ENCODE results near the gene CDH26.

DNA sequence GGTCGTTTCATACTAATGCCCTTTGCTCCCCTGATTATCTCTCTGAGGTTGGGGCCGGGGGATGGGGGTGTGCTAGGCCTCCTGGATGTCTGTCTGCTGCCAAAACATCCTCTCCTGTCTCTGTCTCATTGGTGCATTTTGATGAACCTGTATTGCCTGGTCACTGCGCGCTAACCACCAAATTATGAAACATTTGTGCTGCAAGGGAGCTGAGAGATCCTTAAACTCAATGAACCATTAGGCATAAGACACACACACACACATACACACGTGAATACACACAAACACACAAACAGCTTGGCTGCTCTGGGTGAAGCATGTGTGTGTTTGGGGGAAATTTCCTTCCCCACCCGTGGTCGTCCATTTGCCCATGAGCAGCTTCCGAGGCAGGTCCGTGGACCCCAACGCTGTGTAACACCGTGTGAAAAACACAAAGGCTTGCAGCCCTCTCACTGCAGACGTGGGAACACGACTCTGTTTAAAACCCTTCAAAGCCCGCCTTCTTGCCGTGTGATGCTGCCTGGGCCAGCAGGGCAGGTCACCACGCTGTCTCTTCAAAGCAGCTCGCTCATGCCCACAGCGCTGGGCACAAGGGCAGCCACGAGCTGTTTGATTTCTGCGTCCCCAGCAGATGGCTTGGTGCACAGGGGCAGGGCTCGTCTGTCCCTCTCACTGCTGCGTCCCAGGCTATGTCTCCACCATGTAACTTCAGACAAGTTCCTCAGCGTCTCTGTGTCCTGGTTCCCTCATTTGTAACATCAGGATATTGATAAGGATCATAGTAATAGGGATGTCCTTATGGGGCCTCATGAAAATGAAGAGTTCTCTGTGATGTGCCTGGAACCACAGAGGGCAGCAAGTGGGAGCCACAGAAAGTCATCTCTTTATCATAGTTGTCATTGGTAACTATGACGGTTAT is 96.8 kb downstream of the CDH26 start:
- TF ChIP-seq CTCF (IDR thresholded peaks at IDR 0.05; ENCODE audit: insufficient read depth, low read length): no peak
- TF ChIP-seq, protein P1, sequence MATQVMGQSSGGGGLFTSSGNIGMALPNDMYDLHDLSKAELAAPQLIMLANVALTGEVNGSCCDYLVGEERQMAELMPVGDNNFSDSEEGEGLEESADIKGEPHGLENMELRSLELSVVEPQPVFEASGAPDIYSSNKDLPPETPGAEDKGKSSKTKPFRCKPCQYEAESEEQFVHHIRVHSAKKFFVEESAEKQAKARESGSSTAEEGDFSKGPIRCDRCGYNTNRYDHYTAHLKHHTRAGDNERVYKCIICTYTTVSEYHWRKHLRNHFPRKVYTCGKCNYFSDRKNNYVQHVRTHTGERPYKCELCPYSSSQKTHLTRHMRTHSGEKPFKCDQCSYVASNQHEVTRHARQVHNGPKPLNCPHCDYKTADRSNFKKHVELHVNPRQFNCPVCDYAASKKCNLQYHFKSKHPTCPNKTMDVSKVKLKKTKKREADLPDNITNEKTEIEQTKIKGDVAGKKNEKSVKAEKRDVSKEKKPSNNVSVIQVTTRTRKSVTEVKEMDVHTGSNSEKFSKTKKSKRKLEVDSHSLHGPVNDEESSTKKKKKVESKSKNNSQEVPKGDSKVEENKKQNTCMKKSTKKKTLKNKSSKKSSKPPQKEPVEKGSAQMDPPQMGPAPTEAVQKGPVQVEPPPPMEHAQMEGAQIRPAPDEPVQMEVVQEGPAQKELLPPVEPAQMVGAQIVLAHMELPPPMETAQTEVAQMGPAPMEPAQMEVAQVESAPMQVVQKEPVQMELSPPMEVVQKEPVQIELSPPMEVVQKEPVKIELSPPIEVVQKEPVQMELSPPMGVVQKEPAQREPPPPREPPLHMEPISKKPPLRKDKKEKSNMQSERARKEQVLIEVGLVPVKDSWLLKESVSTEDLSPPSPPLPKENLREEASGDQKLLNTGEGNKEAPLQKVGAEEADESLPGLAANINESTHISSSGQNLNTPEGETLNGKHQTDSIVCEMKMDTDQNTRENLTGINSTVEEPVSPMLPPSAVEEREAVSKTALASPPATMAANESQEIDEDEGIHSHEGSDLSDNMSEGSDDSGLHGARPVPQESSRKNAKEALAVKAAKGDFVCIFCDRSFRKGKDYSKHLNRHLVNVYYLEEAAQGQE (IDR thresholded peaks at IDR 0.05; ENCODE audit: insufficient replicate concordance, low read depth): peak; percentile 29
- TF ChIP-seq POLR2AphosphoS5 (IDR thresholded peaks at IDR 0.05; ENCODE audit: low read depth): peak; percentile 87
- TF ChIP-seq GABPA (IDR thresholded peaks at IDR 0.05; ENCODE audit: low read depth): peak; percentile 16; the same call in 1 of the 2 replicates
- peak; percentile 3; the same call in 1 of the 2 replicates for TF ChIP-seq SPI1 (IDR thresholded peaks at IDR 0.05; ENCODE audit: borderline replicate concordance, low read depth)
